Colonic mucosa (tissue), 4 donors: ENCODE results near the gene SLC1A1. TPM values are rescaled to one million over a fixed set of nuclear protein-coding genes. Genes with fewer than 3 reads are reported as not detected.

Source experiments
- DNase-seq: peaks from one replicate; pipeline ENCODE4 v3.0.0-alpha.2; 2020
- H3K27ac ChIP-seq: fragments of 200-600 bp; one replicate; pipeline ENCODE4 v1.8.0; 2021
- H3K27me3 ChIP-seq: fragments of 200-600 bp; one replicate; pipeline ENCODE4 v1.8.0; 2021
- H3K36me3 ChIP-seq: fragments of 200-600 bp; one replicate; pipeline ENCODE4 v1.8.0; 2021
- H3K4me1 ChIP-seq: fragments of 200-600 bp; one replicate; pipeline ENCODE4 v1.8.0; 2021; ENCODE audit warnings: mild to moderate bottlenecking
- H3K4me3 ChIP-seq: fragments of 200-600 bp; one replicate; pipeline ENCODE4 v1.8.0; 2021
- H3K9ac ChIP-seq, 2 donors: one replicate each; pipeline ENCODE4 v1.7.0; 2013; ENCODE audit warnings: control low read depth in 2 of 2, low read depth in 2 of 2, low read length in 2 of 2
- H3K9me3 ChIP-seq: fragments of 200-600 bp; one replicate; pipeline ENCODE4 v1.8.0; 2021
- intact Hi-C: fragments of 100-400 bp; cut with DNase I; formaldehyde crosslinking; loops from one replicate; pipeline ENCODE4 v1.14.1; 2022
- total RNA-seq, 2 donors: library from RNA; stranded (reverse); fragmentation: NEBNext Ultra II Directional in 1 of 2; extraction: Animal tissue kit (Norgen Biotek cat#: 25700) in 1 of 2; gene quantifications; one replicate each; pipeline ENCODE4 v1.2.1, GENCODE V29; 2021
- TF ChIP-seq, protein P1 (sequence below): fragments of 200-600 bp; IDR thresholded peaks from one replicate; pipeline ENCODE4 v1.8.0; 2022; ENCODE audit warnings: antibody characterized with exemption, mild to moderate bottlenecking
- donor health status: healthy.
- donor health status: DM: no; HTN: no; CAD: no.
- donor health status: DM: no; HTN: no; CAD: no.

SLC1A1 gene
- total RNA-seq, 2 donors from 2014 or later, result 9.1 to 25.0 TPM

DNA sequence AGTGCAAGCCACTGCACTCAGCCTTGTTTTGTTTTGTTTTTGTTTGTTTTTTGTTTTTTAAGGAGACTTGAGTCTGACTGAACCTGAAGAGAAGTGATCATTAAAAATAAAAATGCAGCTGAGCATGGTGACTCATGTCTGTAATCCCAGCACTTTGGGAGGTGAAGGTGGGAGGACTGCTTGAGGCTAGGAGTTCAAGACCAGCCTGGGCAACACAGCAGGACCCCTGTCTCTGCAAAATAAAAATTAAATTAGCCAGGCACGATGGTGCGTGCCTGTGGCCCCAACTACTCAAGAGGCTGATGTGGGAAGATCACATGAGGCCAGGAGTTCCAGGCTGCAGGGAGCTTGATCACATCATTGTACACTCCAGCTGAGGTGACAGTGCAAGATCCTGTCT is 6.2 kb downstream of the SLC1A1 start:
- no peaks in the 10 kb centered on the region for H3K27me3 ChIP-seq
- intact Hi-C loops, result no loop called here
- TF ChIP-seq, protein P1, sequence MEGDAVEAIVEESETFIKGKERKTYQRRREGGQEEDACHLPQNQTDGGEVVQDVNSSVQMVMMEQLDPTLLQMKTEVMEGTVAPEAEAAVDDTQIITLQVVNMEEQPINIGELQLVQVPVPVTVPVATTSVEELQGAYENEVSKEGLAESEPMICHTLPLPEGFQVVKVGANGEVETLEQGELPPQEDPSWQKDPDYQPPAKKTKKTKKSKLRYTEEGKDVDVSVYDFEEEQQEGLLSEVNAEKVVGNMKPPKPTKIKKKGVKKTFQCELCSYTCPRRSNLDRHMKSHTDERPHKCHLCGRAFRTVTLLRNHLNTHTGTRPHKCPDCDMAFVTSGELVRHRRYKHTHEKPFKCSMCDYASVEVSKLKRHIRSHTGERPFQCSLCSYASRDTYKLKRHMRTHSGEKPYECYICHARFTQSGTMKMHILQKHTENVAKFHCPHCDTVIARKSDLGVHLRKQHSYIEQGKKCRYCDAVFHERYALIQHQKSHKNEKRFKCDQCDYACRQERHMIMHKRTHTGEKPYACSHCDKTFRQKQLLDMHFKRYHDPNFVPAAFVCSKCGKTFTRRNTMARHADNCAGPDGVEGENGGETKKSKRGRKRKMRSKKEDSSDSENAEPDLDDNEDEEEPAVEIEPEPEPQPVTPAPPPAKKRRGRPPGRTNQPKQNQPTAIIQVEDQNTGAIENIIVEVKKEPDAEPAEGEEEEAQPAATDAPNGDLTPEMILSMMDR, result no peak
- no peak overlapping the region for H3K4me3 ChIP-seq
- no peaks in the 10 kb centered on the region for H3K36me3 ChIP-seq
- H3K27ac ChIP-seq, result no peak overlapping the region
- no peak for DNase-seq
- no peaks in the 10 kb centered on the region for H3K9me3 ChIP-seq
- H3K9ac ChIP-seq, result no peak overlapping the region
- peaks cover 3% of the 10 kb centered on the region for H3K4me1 ChIP-seq

DNA sequence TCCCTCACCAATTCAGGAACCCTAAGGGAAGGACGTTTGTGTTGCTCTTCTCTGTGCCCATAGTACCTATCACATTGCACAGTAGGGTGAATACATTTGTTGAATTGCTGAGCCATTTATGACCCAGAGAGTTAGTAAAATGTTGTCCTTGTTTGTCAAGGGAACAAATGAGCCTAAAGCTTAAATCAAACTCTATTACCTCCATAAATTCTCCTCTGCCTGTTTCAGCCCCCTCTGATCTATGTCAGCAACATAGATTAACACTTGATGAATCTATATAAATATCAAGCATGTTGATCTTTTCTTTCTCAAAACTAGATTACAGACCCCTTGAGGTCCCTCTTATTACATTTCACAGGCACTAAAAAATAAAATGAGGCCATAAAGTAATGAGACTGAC is 7.1 kb downstream of the SLC1A1 start:
- peaks cover 3% of the 10 kb centered on the region for H3K4me1 ChIP-seq
- intact Hi-C loops, result no loop called here
- H3K27me3 ChIP-seq, result no peaks in the 10 kb centered on the region
- H3K36me3 ChIP-seq, result no peaks in the 10 kb centered on the region
- H3K9ac ChIP-seq, result peak overlapping the region in 1 of 2 donors; percentile 14
- DNase-seq, result no peak
- TF ChIP-seq, protein P1, result no peak
- no peaks in the 10 kb centered on the region for H3K9me3 ChIP-seq
- H3K4me3 ChIP-seq, result no peak overlapping the region
- H3K27ac ChIP-seq, result peak overlapping the region; percentile 29

DNA sequence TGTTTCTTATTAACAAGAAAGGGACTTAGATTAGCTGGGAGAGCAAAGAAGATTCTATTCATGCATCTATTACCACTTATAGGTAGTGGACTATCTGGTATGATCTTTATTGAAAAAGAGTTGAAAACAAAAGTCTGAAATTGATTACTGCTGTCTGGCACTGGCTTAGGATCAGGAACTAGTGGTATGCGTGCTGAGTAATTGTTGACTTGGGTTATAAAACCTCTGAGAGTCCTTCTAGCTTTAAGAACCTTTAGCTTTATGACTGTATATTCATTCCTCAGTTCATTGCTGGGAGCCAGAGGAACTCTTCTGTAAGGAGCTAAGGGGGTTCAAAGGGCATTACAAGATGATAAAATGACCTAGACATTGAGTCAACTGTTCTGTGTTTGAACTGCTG is 7.6 kb downstream of the SLC1A1 start:
- no peaks in the 10 kb centered on the region for H3K9me3 ChIP-seq
- H3K27me3 ChIP-seq, result no peaks in the 10 kb centered on the region
- peaks cover 3% of the 10 kb centered on the region for H3K4me1 ChIP-seq
- H3K36me3 ChIP-seq, result no peaks in the 10 kb centered on the region
- DNase-seq, result no peak
- no peak overlapping the region for H3K9ac ChIP-seq
- no peak overlapping the region for H3K4me3 ChIP-seq
- H3K27ac ChIP-seq, result peak overlapping the region; percentile 29
- intact Hi-C loops, result no loop called here
- TF ChIP-seq, protein P1, result no peak

DNA sequence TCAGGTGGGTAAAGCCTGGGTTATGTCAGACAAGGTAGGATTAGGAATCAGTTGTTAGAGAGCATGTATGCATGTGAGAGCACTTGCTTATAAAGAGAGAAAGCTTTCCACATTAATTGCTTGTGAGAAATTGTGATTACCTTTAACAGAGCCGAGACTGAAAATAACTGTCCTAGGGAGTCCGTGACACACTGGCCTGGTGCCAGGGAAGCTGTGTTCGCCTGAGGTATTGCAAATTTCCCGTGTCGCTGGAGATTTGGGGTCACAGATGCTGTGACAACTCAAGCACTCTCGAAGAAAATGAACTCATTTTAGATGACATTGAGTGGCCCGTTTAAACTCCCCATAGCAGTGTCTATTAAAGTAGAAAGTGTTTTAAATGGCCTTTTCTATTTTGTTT is 9.6 kb downstream of the SLC1A1 start:
- Histone ChIP-seq H3K4me1 (peaks cover 3% of the 10 kb centered on the region), H3K27me3 (no peaks in the 10 kb centered on the region), H3K9ac (no peak overlapping the region), H3K9me3 (no peaks in the 10 kb centered on the region), H3K4me3 (no peak overlapping the region), H3K36me3 (no peaks in the 10 kb centered on the region), H3K27ac (no peak overlapping the region)
- DNase-seq, result no peak
- intact Hi-C loops, result no loop called here
- TF ChIP-seq, protein P1, result no peak

- Histone ChIP-seq H3K36me3 (no peaks in the 10 kb centered on the region), H3K9me3 (no peaks in the 10 kb centered on the region), H3K27ac (no peak overlapping the region), H3K9ac (no peak overlapping the region), H3K27me3 (no peaks in the 10 kb centered on the region), H3K4me3 (no peak overlapping the region), H3K4me1 (peaks cover 3% of the 10 kb centered on the region)
- intact Hi-C loops, result no loop called here
- DNase-seq, result no peak
- TF ChIP-seq, protein P1, result no peak
These were observed 10.9 kb downstream of the SLC1A1 start for GRCh38 chr9:4501147-4501507.

- intact Hi-C loops, result no loop called here
- H3K27ac ChIP-seq, result no peak overlapping the region
- no peaks in the 10 kb centered on the region for H3K36me3 ChIP-seq
- H3K4me1 ChIP-seq, result peaks cover 2% of the 10 kb centered on the region
- H3K9ac ChIP-seq, result no peak overlapping the region
- no peaks in the 10 kb centered on the region for H3K9me3 ChIP-seq
- H3K27me3 ChIP-seq, result no peaks in the 10 kb centered on the region
- DNase-seq, result no peak
- TF ChIP-seq, protein P1, result no peak
- H3K4me3 ChIP-seq, result no peak overlapping the region
These were observed 12.2 kb downstream of the SLC1A1 start for GRCh38 chr9:4502444-4502843.
